Glomerular visceral epithelial cell (primary cell): Measurements from ENCODE around the gene OR10G3.
"Not testable (repeated sequence)": the region's sequence is repeated elsewhere in the genome, so short reads cannot be mapped to it uniquely, and the experiment has no call there.

Experiments
- DNase-seq: peaks from one replicate; pipeline ENCODE4 v3.0.0-alpha.2; 2016; ENCODE audit errors: extremely low spot score

OR10G3 gene, protein sequence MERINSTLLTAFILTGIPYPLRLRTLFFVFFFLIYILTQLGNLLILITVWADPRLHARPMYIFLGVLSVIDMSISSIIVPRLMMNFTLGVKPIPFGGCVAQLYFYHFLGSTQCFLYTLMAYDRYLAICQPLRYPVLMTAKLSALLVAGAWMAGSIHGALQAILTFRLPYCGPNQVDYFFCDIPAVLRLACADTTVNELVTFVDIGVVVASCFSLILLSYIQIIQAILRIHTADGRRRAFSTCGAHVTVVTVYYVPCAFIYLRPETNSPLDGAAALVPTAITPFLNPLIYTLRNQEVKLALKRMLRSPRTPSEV

DNA sequence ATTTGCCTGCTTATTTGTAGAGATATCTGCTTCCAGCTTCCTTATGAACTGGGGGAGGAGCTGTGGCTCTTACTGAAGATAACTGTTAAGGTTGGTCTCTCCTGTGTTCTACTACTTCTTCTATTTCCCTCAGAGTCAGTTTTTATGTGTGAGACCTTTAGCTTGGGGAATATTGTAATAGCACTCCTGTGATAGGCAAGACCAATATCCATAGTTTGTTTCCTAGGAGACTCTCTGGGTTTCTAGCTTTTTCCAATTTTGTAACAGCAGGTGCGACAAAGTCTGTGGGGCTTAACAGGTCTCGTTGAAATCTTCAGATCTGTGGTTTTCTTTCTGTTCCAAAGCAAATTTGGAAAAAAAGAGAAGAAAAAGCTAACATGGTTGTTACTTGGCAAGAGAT, at the start of gene OR10G3:
Gene OR10G3, minus strand, starts transcription at position 101 of the 400 bp plus-strand sequence. CDS start 9,332 bp downstream, outside the sequence.
- DNase-seq, result no peak

DNA sequence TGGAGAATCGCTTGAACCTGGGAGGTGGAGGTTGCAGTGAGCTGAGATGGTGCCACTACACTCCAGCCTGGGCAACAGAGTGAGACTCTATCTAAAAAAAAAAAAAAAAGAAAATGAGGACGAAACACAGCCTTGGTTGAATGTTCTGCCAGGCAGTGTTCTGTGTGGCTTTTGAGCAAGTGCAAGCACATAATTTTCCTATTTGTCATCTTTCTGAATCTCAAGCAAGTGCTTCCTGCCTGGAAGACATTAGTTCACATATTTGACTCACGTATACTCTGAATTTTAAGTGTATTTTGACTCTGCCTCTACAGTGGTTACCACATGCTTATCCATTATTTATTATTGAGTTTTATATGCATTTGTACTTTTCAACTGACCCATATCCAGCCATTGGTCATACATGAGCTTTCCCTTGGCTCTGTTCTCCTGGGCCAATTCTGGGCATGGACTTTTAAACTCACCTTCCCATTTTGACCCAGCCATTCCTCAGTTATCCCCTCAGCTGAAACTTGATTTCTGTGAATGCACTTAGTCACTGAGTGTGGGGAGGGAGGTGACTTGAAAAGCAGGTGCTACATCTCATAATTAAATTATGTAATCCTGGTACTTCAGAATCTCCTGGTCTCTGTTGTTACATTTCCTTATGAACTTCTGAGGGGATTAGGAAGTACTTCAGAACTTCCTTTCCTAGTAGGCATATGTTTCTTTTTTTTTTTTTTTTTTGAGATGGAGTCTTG, 46.8 kb upstream of the OR10G3 start:
- DNase-seq, result peak; percentile 20

DNA sequence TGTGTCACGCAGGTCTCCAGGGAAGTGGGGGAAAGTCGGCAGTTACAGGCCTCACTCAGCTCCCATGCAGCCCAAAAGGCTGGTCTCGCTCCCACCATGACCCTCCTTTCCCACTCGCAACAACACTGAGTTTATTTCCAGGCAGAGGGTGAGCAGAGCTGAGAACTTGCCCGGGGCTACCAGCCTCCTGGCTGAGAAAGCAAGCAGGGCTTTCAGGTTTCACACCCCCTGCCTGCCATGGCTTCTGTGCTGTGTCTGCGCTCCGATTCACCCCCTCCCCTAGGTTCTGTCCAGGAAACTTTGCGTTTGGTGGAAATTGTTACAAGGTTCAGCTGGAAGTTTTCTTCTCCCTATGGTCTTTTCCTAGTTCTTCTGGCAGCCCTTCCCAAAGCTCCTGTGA, 37.7 kb upstream of the OR10G3 start:
- DNase-seq, result no peak

DNA sequence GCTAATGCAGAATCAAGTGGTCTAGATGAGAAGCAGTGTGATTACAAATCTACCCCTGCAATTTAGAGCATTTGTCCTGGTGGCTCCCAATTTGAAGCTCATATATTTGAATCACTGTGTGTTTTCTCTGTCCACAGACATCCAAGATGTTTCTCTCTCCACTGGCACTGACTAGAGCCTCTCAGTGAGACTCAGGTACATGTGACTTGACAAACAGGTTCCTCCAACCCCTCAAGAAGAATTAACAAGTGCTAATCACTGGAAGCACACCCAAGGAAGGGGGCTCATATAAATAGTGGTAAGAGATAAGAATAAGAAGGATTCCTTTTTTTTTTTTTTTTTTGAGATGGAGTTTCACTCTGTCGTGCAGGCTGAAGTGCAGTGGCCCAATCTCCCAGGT, 34.4 kb upstream of the OR10G3 start:
- DNase-seq, result no peak

DNA sequence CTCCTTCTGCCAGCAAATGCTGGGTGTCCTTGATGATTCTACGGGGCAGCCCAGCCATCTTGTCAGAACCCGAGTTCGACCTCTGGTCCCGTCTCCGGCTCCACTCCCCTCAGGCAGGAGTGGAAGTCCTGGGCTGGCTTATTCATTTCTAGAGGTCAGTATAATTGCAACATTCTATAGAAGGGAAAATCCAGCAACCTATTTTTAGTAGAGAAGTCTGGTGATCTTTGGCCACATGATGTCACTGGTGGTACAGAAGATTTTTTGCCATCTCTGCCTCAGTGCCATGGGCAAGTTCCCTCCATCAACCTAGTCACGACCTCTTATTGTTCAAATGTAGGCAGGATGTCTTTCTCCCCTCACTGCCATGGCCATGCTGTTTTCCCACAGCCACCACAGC, 32.4 kb upstream of the OR10G3 start:
- no peak for DNase-seq

DNA sequence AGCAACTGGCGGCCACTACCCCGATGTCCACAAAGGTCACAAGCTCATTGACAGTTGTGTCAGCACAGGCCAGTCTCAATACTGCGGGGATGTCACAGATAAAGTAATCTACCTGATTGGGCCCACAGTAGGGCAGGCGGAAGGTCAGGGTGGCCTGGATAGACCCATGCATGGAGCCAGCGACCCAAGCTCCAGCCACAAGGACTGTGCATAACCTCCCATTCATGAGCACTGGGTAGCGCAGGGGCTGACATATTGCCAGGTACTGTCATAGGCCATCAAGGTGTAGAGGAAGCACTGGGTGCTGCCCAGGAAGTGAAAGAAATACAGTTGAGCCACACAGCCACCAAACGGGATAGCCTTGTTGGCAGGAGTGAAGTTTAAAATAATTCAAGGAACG, 22.3 kb upstream of the OR10G3 start:
- DNase-seq, result not testable (repeated sequence)

DNA sequence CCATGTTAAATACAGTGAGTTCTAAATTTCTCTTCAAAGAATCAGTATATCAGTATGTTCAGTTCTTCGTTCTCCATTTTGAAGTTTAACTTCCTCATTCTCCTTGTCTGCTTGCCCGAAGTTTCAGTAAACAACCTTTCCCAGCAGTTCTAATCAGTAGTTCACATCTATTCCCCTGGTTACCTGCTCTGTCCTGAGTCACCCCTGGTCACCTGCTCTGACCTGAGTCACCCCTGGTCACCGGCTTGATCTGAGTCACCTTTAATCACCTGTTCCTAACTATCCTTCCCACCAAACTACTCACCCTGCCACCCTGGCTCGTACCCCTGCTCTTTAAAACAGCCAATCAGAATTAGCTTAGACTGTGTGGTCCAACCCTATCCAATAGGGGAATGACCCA, 9.4 kb upstream of the OR10G3 start:
- no peak for DNase-seq

DNA sequence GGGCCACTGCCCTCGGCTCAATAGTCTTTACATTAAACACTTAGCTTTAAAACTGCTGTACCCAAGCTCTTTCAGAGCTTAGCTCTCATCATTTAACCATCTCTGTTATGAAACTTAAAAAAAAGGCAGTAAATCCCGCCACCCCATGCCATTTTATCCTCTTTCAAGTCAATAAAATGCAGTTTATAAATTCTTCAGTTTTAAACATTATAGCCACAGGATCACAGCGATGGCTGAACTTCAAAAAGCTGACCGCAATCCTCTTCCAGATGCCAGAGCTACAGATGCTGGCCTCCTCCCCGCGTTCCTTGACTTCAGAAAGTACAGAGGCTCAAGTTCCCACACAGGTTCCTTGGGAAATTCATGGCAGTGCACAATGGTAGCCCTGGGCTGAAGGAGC, 4.2 kb downstream of the OR10G3 start:
- DNase-seq, result no peak

DNA sequence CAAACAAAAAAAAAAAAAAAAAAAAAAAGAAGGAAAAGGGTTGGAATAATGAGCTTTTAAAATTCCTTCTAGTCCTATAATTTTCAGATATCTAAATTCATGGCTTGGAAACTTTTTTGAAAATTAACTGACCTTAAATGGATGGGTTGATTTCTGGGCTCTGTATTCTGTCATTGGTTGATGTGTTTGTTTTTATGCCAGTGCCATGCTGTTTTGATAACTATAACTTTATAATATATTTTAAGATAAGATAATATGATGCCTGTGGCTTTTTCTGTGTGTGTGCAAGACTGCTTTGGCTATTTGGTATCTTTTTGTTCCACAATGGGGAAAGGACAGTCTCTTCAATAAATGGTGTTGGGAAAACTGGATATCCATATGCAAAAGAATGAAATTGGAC, 7.3 kb downstream of the OR10G3 start:
- no peak for DNase-seq

DNA sequence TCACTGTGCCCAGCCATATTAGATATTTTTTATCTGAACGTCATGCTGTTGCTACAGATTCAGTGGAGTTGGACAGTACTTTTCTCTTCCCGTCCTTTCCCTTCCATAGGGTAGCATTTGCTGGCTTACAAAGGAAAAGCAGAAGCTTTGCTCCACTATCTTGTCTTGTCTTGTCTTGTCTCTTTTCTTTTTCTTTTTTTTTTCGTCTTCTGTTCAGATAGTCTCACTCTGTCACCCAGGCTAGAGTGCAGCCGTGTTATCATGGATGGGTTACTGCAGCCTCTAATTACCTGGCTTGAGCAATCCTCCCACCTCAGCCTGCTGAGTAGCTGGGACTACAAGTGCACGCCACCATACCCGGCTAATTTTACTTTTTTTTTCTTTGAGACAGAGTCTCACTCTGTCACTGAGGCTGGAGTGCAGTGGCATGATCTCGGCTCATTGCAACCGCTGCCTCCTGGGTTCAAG, 21.1 kb downstream of the OR10G3 start:
- DNase-seq, result no peak

DNA sequence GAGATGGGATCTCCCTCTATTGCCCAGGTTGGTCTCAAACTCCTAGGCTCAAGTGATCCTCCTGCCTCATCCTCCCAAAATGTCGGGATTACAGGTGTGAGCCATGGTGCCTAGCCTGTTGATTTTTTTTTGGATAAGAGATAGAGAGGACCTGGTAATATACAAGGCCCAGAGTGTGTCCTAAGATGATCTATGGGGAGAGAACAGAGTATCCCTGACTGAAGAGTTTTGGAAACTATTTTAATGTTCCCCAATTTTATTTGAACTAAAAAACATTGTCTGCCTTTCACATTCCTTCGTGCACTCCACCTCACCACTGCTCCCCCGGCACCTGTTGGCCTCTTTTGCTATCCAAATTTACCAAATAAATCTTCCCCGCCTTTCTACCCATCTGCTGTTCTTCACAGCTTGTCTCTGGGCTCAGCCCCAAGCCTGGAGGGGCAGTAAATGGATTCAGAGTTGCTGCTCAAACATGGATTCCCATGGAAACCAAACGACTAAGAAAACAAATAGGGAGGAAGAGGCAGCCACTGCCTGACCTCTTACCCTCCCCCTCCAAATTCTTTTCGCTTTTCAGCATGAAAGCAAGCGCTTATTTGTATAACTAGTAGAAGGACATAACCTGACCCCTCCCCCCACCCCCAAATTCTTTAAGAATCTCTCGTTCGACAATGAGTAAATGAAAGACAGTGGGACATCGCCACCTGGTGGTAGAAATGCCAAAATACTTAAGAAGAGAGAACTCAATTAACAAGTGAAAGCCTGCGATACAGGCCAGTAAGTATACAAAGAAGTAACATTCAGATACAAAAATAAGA, 22.6 kb downstream of the OR10G3 start:
- peak; percentile 85 for DNase-seq

DNA sequence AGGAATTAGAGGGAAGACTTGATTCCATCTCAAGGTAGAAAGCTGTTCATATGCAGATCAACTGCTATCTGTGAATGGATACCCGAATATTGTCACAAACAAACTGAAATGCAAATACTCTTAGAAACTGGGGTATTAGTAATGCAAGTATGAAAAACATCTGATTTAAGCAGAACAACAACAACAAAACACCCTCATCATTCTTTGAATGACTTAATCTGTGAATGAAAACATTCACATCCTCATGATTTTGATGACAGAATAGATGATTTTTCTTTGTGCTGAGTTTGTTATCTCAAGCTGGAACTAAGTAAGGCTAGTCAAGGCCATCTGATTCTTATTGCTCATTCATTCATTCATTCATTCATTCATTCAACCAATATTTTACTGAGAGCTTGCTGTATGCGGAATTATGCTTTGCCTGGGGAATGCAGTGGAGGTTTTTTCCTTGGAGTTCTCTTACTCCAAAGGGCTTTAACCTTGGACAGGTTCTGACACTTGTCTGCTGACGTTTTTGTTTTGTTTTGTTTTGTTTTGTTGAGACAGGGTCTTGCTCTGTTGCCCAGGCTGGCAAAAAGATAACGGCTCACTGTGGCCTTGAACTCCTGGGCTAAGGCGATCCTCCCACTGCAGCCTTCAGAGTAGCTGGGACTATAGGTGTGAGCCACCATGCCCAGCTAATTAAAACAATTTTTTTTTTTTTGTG, 23.3 kb downstream of the OR10G3 start:
- DNase-seq, result no peak

DNA sequence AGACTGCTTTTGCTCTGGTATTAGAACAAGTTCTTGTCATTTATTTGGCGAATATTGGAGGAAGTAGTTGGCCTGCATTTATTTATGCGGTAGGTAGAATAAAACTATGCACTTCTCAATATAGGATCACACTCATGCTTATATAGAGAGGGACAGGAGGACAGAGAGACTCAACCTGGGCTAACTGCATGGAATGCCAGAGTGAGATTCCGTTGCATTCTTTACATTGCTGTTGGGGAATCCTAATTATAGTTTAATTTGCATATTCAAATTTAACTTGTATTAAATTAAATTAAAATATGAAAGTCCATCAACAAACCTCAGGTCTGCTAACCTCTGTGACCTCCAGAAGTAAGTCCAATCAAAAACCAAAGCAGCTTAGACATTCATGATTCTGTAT, 26.6 kb downstream of the OR10G3 start:
- DNase-seq, result no peak

DNA sequence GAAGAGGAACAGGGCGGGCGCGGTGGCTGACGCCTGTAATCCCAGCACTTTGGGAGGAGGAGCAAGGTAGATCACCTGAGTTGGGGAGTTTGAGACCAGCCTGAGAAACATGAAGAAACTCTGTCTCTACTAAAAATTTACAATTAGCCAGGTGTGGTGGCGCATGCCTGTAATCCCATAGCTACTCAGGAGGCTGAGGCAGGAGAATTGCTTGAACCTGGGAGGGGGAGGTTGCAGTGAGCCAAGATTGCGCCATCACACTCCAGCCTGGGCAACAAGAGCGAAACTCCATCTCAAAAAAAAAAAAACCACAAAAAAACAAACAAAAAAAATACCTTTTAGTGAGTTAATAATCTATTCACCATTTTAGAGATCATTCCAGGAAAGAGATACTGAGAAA, 35.3 kb downstream of the OR10G3 start:
- not testable (repeated sequence) for DNase-seq

DNA sequence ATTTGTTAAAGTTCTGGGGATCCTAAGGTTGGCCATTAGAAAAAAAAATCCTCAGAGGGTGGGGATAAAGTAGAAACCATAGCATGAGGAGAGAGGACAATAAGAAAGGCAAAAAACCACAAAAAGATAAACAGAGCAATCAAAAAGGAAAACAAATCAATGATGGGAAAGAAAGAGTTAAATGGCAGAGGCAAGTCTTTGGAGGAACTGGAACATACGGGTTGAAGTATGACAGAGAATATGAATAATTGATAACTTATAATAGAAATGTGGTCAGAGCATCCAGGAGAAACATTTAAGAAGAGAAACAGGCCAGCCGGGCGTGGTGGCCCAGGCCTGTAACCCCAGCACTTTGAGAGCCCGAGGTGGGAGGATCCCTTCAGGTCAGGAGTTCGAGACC, 35.9 kb downstream of the OR10G3 start:
- DNase-seq, result no peak

DNA sequence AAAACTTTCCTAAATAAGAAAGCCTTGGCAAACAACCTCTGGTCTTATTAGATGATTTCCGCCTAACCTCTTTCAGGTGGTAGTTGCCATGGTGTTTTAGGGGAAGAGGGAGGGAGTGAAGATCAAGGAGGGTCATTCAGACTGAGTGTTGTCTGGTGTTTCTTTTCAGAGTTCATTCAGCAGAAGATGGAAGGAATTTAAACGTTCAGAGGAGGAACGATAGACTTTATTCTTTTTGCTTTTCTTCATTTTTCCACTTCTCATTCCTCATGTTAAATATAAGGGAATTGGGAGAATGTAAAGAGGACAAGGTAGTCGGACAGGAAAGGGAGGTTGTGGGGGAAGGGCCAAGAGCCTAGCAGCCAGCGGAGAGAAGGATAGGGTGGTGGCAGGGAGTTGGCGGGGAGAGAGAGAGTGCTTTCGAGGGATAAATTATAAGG, 36.3 kb downstream of the OR10G3 start:
- DNase-seq, result no peak

DNA sequence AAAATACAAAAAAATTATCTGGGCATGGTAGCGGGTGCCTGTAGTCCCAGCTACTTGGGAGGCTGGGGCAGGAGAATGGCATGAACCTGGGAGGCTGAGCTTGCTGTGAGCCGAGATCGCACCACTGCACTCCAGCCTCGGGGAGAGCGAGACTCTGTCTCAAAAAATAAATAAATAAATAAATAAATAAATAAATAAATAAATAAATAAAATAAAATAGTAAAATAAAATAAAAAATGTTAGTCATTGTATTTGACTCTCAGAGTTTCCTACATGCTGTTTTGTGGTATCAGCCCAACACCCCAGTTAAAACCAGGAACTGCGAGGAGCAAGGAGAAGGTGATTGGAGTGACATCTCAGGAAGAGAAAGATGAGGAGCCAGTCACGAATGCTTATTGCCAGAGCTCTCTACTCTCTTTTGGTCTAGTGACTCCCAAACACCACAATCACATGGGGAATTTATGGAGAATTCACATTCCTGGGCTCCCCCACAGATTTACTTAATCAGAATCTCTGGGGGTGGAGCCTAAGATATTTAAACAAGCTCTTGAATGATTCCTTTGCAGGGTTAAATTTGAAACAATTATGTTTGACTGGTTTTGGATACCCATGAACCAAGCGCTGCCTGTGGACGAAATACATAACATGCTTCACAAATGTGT, 38.3 kb downstream of the OR10G3 start:
- DNase-seq, result no peak

DNA sequence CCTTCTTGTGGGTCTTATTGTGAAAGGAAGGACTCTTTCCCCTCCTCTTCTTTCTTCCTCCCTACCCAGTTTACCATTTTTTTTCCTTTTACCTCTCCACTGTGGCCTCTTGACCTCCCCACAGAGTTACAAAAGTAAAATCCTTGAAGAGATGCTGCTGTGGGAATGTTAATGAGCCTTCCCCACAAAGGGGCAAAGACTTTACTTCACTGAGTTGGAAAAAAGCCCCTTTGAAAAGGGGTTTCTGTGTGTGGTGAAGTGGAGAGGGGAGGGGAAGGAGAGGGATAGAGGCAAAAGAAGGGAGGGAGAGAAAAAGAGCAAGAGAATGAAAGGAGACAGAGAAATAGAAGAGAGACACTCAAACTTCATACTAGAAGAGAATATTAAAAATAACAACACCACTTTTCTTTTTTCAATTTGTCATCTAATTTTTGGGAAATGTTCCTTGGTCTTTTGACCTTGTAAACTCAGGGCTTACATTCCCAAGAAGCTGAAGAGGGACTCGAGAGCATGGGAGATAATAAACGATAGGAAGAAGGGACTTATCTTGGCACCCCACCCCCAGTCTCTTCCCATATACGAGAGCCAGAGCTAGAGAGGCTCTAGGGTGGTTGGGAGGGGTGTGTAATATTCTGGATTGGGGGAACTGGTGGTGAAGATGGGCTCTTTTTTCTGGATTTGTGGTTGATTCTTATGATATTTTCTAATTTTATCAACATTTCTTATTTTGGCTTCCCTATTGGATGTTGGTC, 40.5 kb downstream of the OR10G3 start:
- DNase-seq, result no peak

DNA sequence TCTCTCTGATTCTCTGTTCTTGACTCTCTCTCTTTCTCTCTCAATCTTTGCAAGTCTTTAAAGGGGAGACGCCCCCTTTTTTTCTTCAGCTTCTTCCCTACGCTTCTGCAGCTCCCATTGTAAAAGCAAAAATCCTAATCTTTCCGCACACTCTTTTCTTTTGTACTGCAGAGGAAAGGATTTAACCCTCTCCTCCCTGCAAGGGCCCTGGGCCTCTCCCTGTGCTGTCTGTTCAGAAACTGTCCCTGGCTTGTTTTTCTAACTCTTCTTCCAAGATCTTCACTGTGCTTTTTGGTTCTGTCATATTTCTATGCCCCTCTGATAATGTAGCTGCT, 42.8 kb downstream of the OR10G3 start:
- no peak for DNase-seq

DNA sequence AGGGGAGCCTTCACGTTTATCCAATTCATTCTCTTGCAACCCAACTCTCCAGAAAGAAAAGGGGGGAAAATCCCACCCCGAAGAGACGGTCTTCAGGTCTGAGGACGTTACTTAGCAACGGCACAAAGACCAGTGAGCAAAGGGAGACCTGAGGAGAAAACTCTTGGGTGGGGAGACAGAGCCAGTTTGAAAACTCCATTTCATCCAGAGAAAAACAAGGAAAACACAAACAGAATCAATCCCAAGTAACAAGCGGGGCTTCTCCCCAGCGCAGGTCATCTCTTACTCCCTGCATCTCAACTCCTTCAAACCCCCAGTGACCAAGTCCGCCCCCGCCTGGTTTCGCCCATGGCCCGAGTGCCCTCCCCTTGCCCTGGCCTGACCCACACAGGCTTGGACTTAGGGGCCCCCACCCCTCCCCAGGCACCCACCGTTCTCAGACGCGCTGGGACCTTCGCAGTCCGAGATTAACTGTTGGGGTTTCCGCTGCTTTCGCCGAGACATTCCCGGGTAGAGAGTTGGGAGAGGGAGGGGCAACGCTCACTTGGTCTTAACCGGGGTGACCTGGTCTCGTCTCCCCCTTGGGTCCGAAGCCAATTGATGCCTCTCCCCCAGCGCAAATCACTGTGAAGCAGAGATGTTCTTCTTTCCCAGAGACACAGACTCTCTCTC, 43.3 kb downstream of the OR10G3 start:
- DNase-seq, result no peak
